Endothelial cell of umbilical vein (primary cell): ENCODE data around the gene ST6GALNAC3. TPM values are rescaled to one million over a fixed set of nuclear protein-coding genes. Genes with fewer than 3 reads are reported as not detected.

Experiments
- BruUV-seq: library from RNA; stranded (reverse); fragments of 400-500 nt; replicated peaks from 2 replicates; lab custom pipeline; 2021; lab: Mats Ljungman, UMichigan
- CTCF ChIA-PET: fragments of 300-600, 350-600 bp; sonication (Branson Sonifier 250); formaldehyde crosslinking; loops from one replicate; lab custom pipeline; 2021; ENCODE audit warnings: antibody characterized with exemption, inconsistent platforms; lab: Charles Lee
- POLR2A ChIA-PET: fragments of 300-600, 350-600 bp; sonication (Branson Sonifier 250); formaldehyde crosslinking; loops from one replicate; lab custom pipeline; 2021; ENCODE audit warnings: antibody characterized with exemption, inconsistent platforms; lab: Charles Lee
- DNase-seq: peaks from one replicate; pipeline ENCODE4 v3.0.0-alpha.2; 2011; ENCODE audit warnings: low read depth, low spot score
- FAIRE-seq: peaks from 2 replicates; lab custom pipeline; 2011; peaks lifted over from hg19 to GRCh38; lab: Jason Lieb, UNC
- H2AFZ ChIP-seq: 2 replicates; pipeline ENCODE4 v1.6.0; 2012; ENCODE audit warnings: low read depth, low read length, control low read depth, inconsistent platforms
- H3K27ac ChIP-seq: 2 replicates; pipeline ENCODE4 v1.5.1; 2011; ENCODE audit warnings: low read depth, mild to moderate bottlenecking, control low read depth, low read length, moderate library complexity; ENCODE audit not compliant: insufficient read depth
- H3K27me3 ChIP-seq, 2 experiments: 2 replicates each; pipeline versions ENCODE4 v1.6.0 to v1.6.1; 2011; ENCODE audit warnings: low read length in 2 of 2, mixed read lengths in 1 of 2; ENCODE audit not compliant: control insufficient read depth in 2 of 2, insufficient read depth in 2 of 2
- H3K36me3 ChIP-seq, 2 experiments: 2 replicates in 1 of 2; 3 replicates in 1 of 2; pipeline ENCODE4 v1.5.1; 2011; ENCODE audit warnings: low read length in 2 of 2, mild to moderate bottlenecking in 1 of 2, moderate library complexity in 1 of 2; ENCODE audit not compliant: control insufficient read depth in 2 of 2, insufficient read depth in 2 of 2; ENCODE audit errors: extremely low read depth in 1 of 2
- H3K4me1 ChIP-seq: 3 replicates; pipeline ENCODE4 v1.5.1; 2011; ENCODE audit warnings: mild to moderate bottlenecking, low read length; ENCODE audit not compliant: control insufficient read depth, insufficient read depth; ENCODE audit errors: extremely low read depth
- H3K4me2 ChIP-seq: 2 replicates; pipeline ENCODE4 v1.6.1; 2011; ENCODE audit warnings: low read length, control low read depth, mixed read lengths; ENCODE audit not compliant: insufficient read depth
- H3K4me3 ChIP-seq, 3 experiments: fragments of 200-600 bp in 1 of 3; sonication (generic), shearing (Covaris generic) in 1 of 3; replicated peaks in 1 of 3; 2 replicates each; pipeline ENCODE4 v1.5.1; 2011 to 2016; ENCODE audit warnings: control low read depth in 3 of 3, low read length in 3 of 3, mild to moderate bottlenecking in 2 of 3, inconsistent platforms in 1 of 3, low read depth in 1 of 3, moderate library complexity in 1 of 3; ENCODE audit not compliant: insufficient read depth in 1 of 3
- H3K79me2 ChIP-seq: 2 replicates; pipeline ENCODE4 v1.6.0; 2012; ENCODE audit warnings: low read length, inconsistent platforms; ENCODE audit not compliant: control insufficient read depth, insufficient read depth
- H3K9ac ChIP-seq: replicated peaks from 2 replicates; pipeline ENCODE3; 2011; ENCODE audit warnings: low read length, control low read depth; ENCODE audit not compliant: insufficient read depth; ENCODE audit errors: extremely low read depth
- H3K9me1 ChIP-seq: replicated peaks from 3 replicates; pipeline ENCODE4 v1.6.0; 2011; ENCODE audit warnings: mild to moderate bottlenecking, low read length; ENCODE audit not compliant: control insufficient read depth, insufficient read depth; ENCODE audit errors: extremely low read depth
- H3K9me3 ChIP-seq: replicated peaks from 2 replicates; pipeline ENCODE4 v1.5.1; 2012; ENCODE audit warnings: low read length, inconsistent platforms; ENCODE audit not compliant: control insufficient read depth, insufficient read depth
- H4K20me1 ChIP-seq: replicated peaks from 2 replicates; pipeline ENCODE3; 2011; ENCODE audit warnings: mild to moderate bottlenecking, low read length; ENCODE audit not compliant: control insufficient read depth, insufficient read depth; ENCODE audit errors: extremely low read depth
- CTCF ChIP-seq, 2 donors: IDR thresholded peaks; 1 replicate in 1 of 2; 2 replicates in 1 of 2; pipeline ENCODE4 v1.5.1; 2011; ENCODE audit warnings: low read length in 2 of 2, mild to moderate bottlenecking in 2 of 2, moderate library complexity in 2 of 2, control low read depth in 1 of 2, inconsistent platforms in 1 of 2, low read depth in 1 of 2; ENCODE audit not compliant: insufficient read depth in 1 of 2; ENCODE audit errors: extremely low read depth in 1 of 2
- EZH2 ChIP-seq: IDR thresholded peaks from 2 replicates; pipeline ENCODE4 v1.6.1; 2012; ENCODE audit warnings: borderline replicate concordance, low read depth, mild to moderate bottlenecking, moderate library complexity, low read length, inconsistent platforms; ENCODE audit not compliant: severe bottlenecking
- FOS ChIP-seq: IDR thresholded peaks from 2 replicates; pipeline ENCODE4 v1.6.1; 2011; ENCODE audit warnings: mild to moderate bottlenecking, low read length, moderate library complexity, borderline replicate concordance; ENCODE audit not compliant: insufficient read depth
- GATA2 ChIP-seq: IDR thresholded peaks from 2 replicates; pipeline ENCODE4 v1.7.0; 2011; ENCODE audit warnings: low read depth, mild to moderate bottlenecking, moderate library complexity, mixed read lengths, low read length; ENCODE audit not compliant: insufficient read length, insufficient read depth
- JUN ChIP-seq: IDR thresholded peaks from 2 replicates; pipeline ENCODE4 v1.6.1; 2011; ENCODE audit warnings: borderline replicate concordance, low read depth; ENCODE audit not compliant: insufficient read length, insufficient read depth
- MYC ChIP-seq: IDR thresholded peaks from one replicate; pipeline ENCODE4 v1.6.1; 2011; ENCODE audit warnings: mild to moderate bottlenecking, low read depth, low read length
- POLR2A ChIP-seq: IDR thresholded peaks from 2 replicates; pipeline ENCODE4 v1.6.1; 2012; ENCODE audit warnings: low read depth, mild to moderate bottlenecking, control low read depth, low read length
- POLR2AphosphoS5 ChIP-seq: IDR thresholded peaks from 2 replicates; pipeline ENCODE4 v1.6.1; 2012; ENCODE audit warnings: low read depth, mild to moderate bottlenecking, control low read depth, low read length, moderate library complexity; ENCODE audit not compliant: insufficient read depth
- dilution Hi-C: fragments of 300-500 bp; cut with MboI; formaldehyde crosslinking; loops from one replicate; pipeline ENCODE4 v1.15.0; 2019; ENCODE audit warnings: low sequenced_read_pairs; ENCODE audit not compliant: extremely low pct_ligation_motif_present
- intact Hi-C: fragments of 100-400 bp; cut with micrococcal nuclease; formaldehyde crosslinking; loops from one replicate; pipeline ENCODE4 v1.10.0; 2022
- polyA plus RNA-seq, 4 experiments: library from polyadenylated mRNA; depleted of rRNA in 3 of 4; stranded (reverse) in 3 of 4; unstranded in 1 of 4; fragments of >200 nt; gene quantifications; 2 replicates each; pipeline versions ENCODE4 v1.2.1 to v1.2.3, GENCODE V29; 2011 to 2012; ENCODE audit warnings: missing spikeins in 1 of 4
- total RNA-seq: library from RNA; stranded (reverse); gene quantifications from 2 replicates; pipeline ENCODE4 v1.2.3, GENCODE V29; 2021
- TF ChIP-seq, protein P1 (sequence below): IDR thresholded peaks from 2 replicates; pipeline ENCODE4 v1.6.1; 2011; ENCODE audit not compliant: insufficient read depth, insufficient read length

The ST6GALNAC3 gene
- total and polyA plus RNA-seq, 2 donors (not counting 3 experiments of a cell fraction or from before 2014, with no cell fraction given) = 7.6 to 48.3 TPM

DNA sequence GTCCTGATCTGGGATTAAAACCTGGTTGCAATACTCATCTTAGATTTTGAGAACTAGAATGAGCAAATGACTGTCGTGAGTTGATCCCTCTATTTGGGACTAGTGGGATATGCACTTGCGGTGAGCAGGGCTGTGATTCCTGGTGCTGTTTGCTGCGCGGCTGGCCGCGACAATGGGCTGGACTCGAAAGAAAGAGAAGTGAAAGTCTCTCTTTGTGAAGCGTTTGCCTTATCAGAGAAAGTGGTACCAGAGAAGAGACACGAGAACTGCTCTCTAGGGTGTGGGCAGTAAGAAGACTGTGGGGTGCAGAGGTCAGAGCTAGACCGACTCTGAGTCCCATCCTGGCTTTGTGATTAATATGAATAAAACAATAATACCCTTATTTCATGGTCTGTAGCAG, 8.6 kb downstream of the ST6GALNAC3 start:
- BruUV-seq = no TSS peak
- POLR2A ChIA-PET = no interaction called here

More for the DNA sequence above, 8.6 kb downstream of the ST6GALNAC3 start:
- H3K36me3 ChIP-seq = no peaks in the 10 kb centered on the region
- H3K9ac ChIP-seq = no peak overlapping the region
- no peaks in the 10 kb centered on the region for H3K27me3 ChIP-seq
- FAIRE-seq (no peak), DNase-seq (no peak)
- no peak overlapping the region for H2AFZ ChIP-seq
- H3K9me1 ChIP-seq = no peaks in the 10 kb centered on the region
- H3K27ac ChIP-seq = no peak overlapping the region
- intact Hi-C loops (no loop called here), dilution Hi-C loops (no loop called here)
- H4K20me1 ChIP-seq = no peaks in the 10 kb centered on the region
- peaks cover 3% of the 10 kb centered on the region for H3K4me1 ChIP-seq
- TF ChIP-seq POLR2A (no peak), FOS (no peak), CTCF (IDR thresholded peaks at IDR 0.05; ENCODE audit: extremely low read depth in 1 of 2, insufficient read depth in 1 of 2, low read depth in 1 of 2, low read length in 2 of 2) (no peak), JUN (no peak), GATA2 (no peak), MYC (no peak), POLR2AphosphoS5 (no peak), EZH2 (no peak)
- TF ChIP-seq, protein P1, sequence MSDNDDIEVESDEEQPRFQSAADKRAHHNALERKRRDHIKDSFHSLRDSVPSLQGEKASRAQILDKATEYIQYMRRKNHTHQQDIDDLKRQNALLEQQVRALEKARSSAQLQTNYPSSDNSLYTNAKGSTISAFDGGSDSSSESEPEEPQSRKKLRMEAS = no peak
- H3K4me2 ChIP-seq = no peak overlapping the region
- H3K79me2 ChIP-seq = peaks cover 60% of the 10 kb centered on the region
- no peaks in the 10 kb centered on the region for H3K9me3 ChIP-seq
- CTCF ChIA-PET = no interaction called here
- no peak overlapping the region for H3K4me3 ChIP-seq
